Erythroblast (primary cell): Measurements from ENCODE around the gene GRIN3B.

Experiments used
- DNase-seq, 2 experiments: peaks; one replicate each; lab custom pipeline; 2025; lab: John Stamatoyannopoulos, UW
- GATA1 ChIP-seq: IDR thresholded peaks from 2 replicates; pipeline ENCODE4 v1.6.1; 2011; ENCODE audit warnings: low read depth, mild to moderate bottlenecking, control low read depth, low read length, moderate library complexity
- POLR2A ChIP-seq: IDR thresholded peaks from 2 replicates; pipeline ENCODE4 v1.6.1; 2011; ENCODE audit warnings: mild to moderate bottlenecking, low read length

GRIN3B gene

DNA sequence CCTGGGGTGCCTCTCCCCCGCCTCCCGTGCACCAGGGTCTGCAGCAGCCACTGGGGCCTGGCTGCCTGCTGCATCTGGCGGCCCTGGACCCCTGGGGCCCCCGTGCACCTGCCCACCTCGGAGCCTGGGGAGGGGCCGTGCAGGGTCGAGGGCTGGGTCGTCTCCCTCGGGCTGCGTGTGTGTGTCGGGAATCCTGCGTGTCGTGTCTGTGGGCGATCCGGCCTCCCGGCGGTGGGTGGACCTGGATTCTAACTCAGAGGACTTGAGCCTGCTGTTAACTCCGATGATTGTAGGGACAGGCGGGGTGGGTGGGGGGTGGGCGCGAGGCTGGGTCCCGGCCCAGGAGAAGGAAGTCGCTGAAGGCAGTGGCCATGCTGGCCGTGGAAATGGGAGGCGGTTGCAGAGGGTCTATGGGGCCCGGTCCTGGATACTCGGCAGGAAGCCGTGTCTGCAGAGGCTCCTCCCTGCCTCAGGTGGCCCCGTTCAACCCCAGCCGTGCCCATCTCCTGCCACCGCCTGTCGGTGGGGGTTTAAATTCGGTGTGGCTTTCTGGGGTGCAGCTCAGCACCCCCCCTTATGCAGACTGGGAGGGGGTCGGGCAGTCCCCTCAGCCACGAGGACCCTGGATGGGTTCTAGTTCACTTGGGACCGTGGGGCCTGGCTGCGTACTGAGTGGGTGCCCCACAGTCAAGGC is 25.5 kb upstream of the GRIN3B start:
- no peak for DNase-seq
- no peak for TF ChIP-seq POLR2A
- TF ChIP-seq GATA1: no peak

DNA sequence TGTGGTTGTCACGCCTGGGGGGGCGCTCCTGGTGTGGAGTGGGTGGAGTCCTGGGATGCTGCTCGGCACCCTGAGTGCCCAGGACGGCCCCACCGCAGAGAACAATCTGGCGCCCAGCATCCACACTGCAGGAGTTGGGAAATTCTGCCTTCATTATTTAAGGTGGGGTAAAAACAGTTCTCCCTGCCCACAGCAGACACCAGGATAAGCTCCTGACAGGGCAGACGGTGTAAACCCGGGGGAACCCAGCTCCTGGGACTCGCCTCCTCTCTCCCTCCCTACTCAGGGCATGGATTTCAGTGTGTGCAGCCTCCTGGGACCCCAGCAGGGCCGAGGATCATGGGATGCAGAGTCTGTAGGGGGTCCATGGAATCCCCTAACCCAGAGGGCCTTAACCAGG is 23.7 kb upstream of the GRIN3B start:
- DNase-seq: no peak
- TF ChIP-seq POLR2A (no peak), GATA1 (no peak)

DNA sequence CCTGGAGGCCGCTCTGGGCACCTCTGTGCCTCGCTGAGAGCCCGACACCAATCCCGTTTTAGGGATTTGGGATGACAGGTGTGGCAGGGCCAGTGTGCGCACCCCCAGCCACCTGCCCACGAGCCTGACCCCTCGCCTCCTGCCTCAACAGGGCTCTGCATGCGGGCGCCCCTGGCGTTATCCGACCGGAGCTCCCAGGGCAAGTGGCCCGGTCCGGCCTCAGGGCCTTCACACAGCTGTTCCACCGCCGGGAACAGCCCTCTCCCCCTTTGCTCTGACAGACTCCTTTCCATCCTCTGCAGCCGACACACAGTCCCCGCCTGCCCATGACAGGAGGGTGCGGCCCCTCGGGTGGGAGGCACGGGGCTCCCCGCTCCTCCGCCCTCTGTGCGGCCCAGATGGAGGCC is 23.2 kb upstream of the GRIN3B start:
- no peak for DNase-seq
- TF ChIP-seq GATA1 (no peak), POLR2A (no peak)

DNA sequence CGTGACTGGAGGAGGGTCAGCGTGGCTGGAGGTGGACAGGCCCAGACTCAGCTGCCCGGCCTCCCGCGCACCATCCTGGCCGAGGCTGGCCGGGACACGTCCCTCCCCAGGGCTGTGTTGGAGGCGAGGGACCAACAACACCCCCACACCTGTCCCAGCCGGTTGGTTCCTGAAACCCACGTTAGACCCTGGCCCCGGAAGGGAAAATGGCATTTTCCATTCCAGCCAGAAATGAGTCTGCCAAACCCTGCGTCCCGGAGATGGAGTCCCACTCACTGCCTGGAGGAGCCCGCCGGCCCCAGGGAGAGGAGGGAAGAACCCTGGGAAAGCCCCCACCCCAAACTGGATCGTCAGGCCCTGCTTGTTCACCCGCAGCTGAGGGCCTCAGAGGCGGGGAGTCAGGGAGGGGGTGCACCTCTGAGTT is 20.9 kb upstream of the GRIN3B start:
- DNase-seq: no peak
- TF ChIP-seq POLR2A: no peak
- TF ChIP-seq GATA1: no peak

DNA sequence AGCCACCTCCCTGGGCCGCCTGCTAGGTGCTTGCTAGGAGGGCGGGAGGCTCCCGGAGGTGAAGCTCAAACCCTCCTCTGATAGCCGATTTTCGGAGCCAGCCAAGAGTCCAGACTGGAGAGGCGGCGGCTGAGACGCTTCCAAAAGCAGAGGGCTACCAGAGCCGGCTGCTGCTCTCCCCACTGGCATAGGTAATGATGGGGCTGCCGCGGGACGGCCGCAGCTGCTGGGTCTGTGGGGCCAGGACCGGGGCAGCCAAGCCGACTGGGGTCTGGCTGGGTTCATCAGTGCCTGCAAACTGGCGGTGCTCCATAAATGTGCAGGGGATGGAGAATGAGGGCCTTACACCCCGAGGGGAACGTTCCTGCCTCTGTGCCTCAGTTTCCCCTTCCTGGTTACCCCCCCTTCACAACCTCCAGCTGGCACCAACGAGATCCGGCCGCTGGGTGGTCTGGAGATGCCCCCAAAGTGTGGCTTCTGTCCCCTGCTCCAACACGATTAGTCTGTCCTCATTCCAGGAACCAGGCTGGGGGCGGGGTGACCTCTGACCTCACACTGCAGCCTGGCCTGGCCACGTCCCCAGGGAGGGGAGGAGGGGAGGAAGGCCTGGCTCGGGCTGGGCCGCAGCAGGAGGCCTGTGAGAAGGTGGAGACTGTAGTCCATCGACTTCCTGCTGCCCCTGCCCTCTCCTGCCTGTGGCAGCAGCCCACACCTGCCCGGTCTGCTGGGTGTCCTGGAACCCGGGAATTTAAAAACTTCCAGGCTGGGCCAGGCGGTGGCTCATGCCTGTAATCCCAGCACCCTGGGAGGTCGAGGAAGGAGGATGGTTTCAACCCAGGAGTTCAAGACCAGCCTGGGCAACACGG is 19.9 kb upstream of the GRIN3B start:
- TF ChIP-seq GATA1 (no peak), POLR2A (no peak)

DNA sequence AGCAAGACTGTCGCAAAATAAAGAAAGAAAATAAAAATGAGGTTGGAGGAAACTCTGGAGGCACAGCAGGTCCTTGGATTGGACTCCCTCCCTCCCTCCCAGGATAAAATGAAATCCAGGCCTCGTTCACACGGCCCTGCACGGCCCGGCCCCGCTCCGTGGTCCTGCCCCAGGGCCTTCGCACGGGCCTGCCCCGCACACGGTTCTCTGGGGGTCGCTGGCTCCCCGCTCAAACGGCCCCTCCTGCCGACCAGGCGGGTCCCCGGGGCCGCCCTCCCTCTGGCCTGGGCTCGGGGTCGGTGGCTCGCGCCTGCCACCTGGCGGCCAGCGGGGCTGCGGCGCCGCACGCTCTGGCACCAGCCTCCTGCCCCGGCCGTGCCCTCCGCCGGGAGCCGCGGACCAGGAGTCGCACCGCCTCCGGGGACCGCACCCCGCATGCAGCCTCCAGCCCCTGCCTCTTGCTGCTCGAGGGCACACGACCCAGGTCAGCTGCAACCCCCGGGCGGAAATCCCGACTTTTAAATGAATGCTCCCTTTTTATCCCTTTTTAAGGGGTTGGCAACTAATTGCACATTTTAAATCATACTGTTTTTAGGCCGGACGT is 17.6 kb upstream of the GRIN3B start:
- peak; percentile 81 to 89 for DNase-seq
- no peak for TF ChIP-seq POLR2A
- no peak for TF ChIP-seq GATA1

More for the DNA sequence above, 19.9 kb upstream of the GRIN3B start:
- DNase-seq: no peak

- DNase-seq: peak; percentile 93 to 96
- TF ChIP-seq GATA1: no peak
- peak; percentile 74 for TF ChIP-seq POLR2A
Measured at GRCh38 chr19:984165-984967, 15.9 kb upstream of the GRIN3B start, which contains the start of gene WDR18. WDR18 (plus strand) TSS chr19:984345; CDS start chr19:984354, 9 bp downstream.

- no peak for TF ChIP-seq POLR2A
- no peak for TF ChIP-seq GATA1
- DNase-seq: no peak
Measured at GRCh38 chr19:986083-986482, 14.1 kb upstream of the GRIN3B start.

- TF ChIP-seq GATA1 (no peak), POLR2A (no peak)
- DNase-seq: no peak
Measured at GRCh38 chr19:988081-988480, 12.1 kb upstream of the GRIN3B start.

- no peak for DNase-seq
- TF ChIP-seq POLR2A (no peak), GATA1 (no peak)
Measured at GRCh38 chr19:988510-988909, 11.7 kb upstream of the GRIN3B start.

- no peak for DNase-seq
- no peak for TF ChIP-seq GATA1
- TF ChIP-seq POLR2A: no peak
Measured at GRCh38 chr19:989381-990081, 10.7 kb upstream of the GRIN3B start.

DNA sequence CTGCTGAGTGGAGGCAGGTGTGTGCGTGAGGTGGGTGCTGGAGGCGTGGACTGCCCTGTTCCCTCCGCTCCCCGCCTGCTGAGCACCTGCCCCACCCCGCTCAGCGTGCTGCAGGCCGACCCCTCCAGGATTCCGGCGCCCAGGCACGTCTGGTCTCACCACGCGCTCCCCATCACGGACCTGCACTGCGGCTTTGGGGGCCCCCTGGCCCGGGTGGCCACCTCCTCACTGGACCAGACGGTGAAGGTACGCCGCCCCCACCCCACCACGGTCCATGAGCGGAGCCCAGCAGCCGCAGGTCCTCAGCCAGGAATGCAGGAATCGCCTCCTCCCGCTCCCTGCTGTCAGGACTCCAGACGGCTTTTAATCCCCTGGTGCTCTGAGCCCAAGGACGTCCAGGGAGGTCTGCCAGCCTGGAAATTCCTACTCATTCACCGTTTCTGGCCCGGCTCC is 10.1 kb upstream of the GRIN3B start:
- DNase-seq: no peak
- TF ChIP-seq GATA1 (no peak), POLR2A (no peak)

- TF ChIP-seq GATA1 (no peak), POLR2A (no peak)
- DNase-seq: no peak
Measured at GRCh38 chr19:990746-991145, 9.5 kb upstream of the GRIN3B start.
